NCI-H2227 treated with DMSO at 0.1 percent for 48 hours (cell line): ENCODE data around the gene ASXL3.

Experiments used
- DNase-seq: peaks from one replicate; lab custom pipeline; 2025; lab: John Stamatoyannopoulos, UW

The ASXL3 gene

DNA sequence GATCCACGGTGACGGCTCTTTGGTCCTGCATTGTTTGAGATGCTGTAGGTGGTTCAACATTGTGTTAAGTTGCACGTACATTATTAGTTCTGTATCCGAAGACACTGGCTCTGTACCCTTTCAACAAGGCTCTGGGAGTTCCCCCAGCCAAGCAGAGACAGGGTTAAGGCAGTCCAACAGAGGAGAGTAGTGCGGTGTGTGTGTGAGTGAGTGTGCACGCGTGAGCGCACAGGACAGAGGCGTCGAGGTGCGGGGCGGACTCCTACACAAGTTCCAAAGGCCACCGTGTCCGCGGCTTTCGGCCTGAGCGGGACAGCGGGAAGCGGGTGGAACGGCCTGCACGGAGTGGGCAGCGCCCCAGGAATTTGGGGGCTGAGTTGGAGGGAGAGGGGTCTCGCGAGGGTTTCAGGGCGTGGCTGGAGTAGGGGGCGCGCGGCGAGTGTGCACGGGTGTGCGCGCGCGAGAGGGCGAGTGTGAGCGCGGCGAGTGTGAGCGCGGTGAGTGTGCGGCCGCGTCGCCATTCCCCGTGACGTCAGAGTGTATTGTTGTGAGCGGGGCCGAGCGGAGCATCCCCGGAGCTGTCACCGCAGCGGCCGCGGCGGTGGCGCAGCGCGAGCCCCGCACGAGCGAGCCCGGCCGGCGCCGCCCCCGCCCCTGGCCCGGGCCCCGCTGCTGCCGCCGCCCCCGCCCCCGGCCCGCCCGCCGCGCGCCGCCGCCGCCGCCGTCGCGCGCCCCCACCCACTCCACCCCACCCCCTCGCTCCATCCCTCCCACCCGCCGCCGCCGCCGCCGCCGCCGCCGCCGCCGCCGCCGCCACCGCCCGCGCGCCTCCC, at the start of gene ASXL3:
ASXL3 (plus strand) TSS at position 535 of the 833 bp plus-strand sequence. CDS start 413 bp downstream, outside the sequence.
- peak; percentile 47 for DNase-seq

- DNase-seq: no peak
Measured at GRCh38 chr18:33532978-33533377, 45.0 kb upstream of the ASXL3 start.

DNA sequence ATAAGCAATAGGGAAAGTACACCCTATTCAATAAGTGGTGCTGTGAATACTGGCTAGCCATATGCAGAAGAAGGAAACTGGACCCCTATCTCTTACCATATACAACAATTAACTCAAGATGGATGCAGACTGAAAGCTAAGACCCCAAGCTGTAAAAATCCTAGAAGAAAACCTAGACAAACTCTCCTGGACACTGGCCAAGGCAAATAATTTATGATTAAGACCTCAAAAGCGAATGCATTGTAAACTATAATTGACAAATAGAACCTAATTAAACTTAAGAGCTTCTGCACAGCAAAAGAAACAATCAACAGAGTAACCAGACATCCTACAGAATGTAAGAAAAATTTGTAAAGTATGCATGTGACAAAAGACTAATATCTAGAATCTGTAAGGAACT, 41.1 kb upstream of the ASXL3 start:
- no peak for DNase-seq

- DNase-seq: no peak
Measured at GRCh38 chr18:33538418-33539042, 39.5 kb upstream of the ASXL3 start.

GRCh38 chr18:33540392-33540791, 37.6 kb upstream of the ASXL3 start:
- DNase-seq: no peak

DNA sequence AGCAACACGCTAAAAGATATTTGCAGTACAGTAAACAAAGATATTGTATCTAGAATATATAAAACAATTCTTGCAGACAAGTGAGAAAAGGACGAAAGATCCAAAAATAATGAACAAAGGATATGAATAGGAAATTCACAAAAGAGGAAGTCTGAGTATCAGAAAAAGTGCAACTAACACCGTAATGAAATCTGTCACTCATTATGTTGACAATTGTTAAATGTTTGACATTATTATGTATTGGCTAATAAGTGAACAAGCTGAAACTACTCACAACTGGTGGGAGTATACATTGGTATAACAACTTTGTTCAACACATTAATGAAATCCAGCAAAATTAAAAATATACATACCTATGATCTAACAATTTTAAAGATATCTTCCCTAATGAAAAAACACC, 36.7 kb upstream of the ASXL3 start:
- DNase-seq: no peak

DNA sequence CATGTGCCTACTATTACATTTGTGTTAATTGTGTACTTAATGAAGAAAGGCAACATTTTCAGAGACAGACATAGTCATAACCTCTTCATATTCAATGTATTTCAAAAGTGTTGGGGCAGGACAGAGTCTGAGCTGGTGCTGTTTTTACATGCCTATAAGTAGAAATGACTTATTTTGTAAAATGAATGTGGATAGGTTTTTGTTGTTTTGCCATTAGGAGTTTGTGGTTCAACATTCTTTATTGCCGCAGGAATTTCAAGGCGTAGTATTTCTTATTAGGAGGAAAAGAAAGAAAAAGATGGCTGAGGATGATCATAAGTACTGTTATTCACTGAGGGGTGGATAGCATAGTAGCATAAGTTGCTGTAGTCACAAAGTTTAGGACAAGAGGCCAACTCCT, 21.2 kb upstream of the ASXL3 start:
- DNase-seq: no peak

- DNase-seq: no peak
Measured at GRCh38 chr18:33557706-33558105, 20.3 kb upstream of the ASXL3 start.

GRCh38 chr18:33558529-33558928, 19.5 kb upstream of the ASXL3 start:
- DNase-seq: no peak

DNA sequence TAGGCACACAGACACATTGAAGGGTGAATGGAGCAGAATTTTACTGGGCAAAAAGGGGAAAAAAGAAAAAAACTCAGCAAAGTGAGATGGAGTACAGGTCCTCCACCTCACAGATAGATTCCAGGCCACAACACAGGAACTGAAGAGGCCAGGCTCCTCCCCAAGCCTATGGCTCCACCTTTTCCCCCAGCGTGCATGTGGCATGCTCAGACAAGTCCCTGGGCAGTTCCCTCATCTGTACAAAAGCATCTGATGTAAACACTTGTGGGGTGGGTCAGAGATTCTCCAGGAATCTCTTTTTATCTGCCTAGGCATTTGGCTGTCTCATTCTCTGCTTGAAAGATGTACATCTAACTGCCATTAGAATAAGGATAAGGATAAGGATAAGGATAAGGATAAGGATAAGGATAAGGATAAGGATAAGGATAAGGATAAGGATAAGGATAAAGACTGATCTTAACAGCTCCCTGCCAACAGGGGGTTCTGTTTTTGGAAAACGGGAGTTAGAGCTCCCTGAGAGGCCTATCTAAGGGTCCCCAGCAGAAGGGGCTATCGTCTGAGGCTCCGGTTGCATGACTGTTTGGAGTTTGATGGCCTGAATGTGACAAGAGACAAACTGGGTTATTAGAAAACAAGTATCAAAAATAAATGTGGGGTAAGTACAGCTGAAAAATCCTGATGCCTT, 17.2 kb upstream of the ASXL3 start:
- no peak for DNase-seq

GRCh38 chr18:33562741-33563140, 15.3 kb upstream of the ASXL3 start:
- DNase-seq: no peak

GRCh38 chr18:33567705-33568104, 10.3 kb upstream of the ASXL3 start:
- DNase-seq: no peak

DNA sequence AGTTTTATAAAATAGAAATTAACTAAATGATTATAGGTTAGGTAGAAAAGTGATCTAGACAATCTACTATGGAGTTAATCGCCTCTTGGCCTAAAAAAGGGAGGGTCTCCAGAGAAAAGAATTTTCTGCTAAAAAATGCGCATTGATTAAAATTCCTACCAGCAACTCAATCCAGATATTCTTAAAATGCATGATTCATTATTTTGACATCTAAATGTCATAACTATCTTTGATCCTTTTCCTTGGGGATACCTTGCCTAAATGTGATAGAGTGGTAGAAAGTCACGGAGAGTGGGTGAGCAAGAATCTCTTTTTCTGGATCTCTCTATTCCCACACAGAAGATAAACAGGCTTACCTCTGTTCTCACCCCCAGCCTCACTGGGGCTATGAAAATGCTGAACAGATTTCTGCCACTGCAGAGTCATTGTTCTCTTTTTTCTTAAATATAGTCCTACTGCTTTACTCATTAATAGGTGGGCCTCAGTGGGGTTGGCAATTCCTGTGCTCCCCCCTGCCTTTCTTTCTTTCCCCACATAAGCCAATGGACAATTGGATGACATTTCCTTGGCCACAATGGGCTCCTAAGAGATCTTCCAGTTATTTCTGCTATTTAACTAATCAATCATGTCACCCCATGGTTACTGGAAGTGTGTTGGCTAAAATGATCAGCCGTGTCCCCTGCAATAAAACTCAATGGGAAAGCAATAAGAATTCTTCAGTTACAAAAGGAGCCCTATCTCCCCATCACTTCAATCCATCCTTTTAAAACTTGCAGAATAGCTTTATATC, 5.8 kb upstream of the ASXL3 start:
- DNase-seq: no peak

DNA sequence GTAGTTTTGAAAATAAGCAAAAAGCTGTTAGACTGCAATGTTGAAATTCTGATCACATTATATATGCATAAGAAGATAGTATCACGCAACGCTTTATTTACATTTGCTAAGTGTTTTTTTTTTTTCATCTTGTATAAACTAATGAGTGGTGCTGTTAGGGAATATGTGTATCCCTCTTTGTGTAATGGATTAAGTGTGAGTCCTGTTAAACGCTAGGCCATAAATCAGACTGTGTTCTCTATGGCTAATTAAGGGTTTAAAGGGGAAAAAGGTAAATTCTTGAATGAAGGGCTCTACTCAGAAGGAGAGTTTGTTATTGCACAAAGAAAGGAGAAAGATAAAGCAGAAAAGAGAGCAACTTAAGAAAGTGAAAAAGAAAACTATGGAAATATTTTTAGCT, 4.8 kb upstream of the ASXL3 start:
- no peak for DNase-seq

GRCh38 chr18:33575451-33575850, 2.6 kb upstream of the ASXL3 start:
- peak; percentile 13 for DNase-seq

DNA sequence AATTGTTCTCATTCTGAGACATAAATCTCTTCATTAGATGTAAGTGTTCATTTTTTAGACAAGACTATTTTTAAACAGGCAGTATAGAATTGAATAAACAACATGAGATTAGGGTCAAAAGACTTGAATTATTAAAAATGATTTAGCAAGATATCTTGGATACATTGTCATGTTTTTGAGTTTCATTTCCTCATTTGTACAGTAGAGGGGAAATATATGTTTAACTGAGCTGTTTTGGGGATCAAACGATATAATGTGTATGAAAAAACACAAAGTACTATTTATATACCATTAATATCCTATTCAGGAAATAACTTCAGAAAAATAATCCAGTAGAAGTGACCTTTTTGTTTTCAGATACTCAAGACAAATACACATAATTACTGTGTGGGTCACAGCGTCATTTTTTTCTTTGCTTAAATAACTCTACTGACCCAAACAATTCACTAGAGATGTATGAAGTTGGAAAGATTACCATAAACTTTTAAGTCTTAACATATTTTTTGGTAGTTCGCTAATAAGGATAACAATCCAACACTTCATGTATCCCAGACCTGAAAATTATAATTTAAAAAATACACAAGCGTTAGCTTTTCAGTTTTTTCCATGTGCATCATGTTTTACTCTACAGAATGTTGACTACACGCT, 896 bp upstream of the ASXL3 start:
- no peak for DNase-seq

DNA sequence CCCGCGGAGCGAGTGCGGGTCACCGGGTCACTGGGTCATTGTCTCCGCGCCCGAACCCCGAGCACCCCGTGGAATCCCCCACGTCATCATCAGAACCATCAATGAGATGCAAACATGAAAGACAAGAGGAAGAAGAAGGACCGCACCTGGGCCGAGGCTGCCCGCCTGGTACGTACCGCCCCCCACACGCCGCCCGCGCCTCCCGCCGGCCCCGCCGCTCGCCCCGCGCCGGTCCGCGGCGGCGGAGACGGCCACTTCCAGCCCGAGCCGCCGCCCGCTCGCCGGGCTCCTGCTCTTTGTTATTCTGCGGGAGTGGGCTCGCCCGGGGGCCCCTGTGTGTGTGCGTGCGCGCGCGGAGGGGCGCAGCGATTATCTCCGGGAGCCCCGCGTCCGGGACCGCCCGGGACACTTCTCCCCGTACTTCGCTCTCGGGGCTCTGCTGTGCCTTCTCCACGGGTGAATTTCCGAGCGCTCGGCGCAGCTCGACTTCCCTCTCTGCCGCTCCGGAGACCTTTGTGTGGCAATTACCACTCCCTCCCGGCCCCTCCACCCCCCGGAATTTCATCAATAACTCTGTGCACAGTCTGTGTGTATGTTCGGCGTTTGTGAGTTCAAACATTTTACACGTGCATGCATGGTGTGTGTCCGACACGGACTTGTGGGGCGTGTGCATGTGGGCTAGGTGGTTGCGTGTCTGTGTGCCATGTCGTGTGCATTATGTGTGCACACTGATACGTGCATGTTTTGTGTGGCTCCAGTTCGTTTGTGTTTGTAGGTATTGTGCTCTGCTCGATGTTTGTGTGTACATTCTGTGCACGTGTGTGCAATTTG, 714 bp downstream of the ASXL3 start:
- peak; percentile 54 for DNase-seq

DNA sequence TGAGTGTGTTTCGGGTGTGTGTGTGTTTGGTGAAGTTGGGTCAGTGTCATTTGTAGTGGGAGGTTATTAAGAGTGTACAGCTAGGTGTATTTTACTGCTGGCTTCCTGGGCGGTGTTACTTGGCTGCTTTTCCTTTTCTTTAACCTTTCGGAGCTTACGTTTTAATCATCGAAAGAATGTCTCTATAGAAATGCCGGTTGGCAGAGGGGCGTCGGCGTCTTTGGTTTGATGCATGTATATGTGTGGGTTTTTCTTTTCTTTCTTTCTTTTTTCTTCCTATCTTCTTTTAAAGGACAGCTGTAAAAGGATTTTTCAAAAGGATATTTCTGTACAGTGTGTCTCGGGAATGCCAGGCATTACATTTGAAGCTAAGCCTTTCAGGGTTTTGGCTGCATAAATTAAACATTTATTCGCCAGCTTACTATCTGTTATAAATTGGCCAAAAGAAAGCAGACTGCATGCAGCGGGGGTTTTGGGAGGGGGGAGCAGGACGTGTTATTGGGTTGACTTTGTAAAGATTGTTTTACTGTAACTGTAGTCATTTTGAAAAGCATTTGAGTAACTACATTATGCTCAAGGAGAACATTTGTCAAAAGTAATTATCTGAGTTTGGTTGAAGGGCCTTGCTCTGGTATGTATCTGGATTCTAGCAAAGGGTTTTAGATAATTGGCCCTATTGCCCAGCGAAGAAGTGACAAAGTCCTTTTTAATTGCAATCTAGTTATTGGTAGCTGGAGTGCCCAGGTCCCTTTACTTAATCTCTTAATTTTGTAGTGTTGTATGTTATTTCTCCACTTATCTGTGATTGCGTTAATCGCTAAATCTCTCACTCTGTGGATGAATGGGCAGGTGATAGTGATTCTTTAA, 1.6 kb downstream of the ASXL3 start:
- DNase-seq: peak; percentile 34

DNA sequence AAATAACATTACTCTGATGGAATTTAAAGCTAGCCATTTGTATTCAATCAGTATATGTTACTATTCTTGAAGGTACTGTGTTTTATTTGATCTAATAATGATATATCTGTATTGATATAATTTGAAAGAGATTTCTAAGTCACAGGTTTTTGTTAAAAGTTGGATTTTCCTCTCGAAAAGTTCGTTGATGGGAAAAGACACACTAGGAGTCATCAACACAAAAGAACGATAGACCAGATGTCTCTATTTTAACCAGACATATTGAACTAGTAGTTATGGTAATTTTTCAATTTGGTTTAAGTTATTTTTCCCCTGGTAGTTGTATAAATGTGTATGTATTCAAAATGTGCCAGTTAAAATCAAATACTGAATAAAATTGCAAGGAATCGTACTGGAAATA, 2.5 kb downstream of the ASXL3 start:
- no peak for DNase-seq

- DNase-seq: peak; percentile 23
Measured at GRCh38 chr18:33581856-33582255, 3.8 kb downstream of the ASXL3 start.
